ENCODE results near the gene JPH3.

DNA sequence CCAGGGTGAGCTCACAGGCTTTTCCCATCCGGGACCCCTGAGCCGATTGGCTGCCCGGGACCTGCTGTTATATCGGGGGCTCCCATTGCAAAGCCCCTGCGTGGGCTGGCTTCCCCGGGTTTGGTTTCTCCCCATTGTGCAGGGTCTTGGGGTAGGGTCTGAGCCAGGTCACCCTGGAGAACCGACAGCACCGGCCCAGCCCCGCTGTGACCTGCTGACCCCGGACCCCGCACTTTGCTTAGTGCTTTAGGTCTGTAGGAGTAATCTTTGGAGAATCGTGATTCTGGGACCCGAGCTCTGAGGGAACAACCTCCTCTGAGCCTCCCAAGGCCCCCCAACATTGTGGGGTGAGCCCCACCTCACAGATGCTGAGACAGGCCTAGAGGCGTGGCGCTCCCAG, 62.9 kb downstream of the JPH3 start:
- TF ChIP-seq CTCF (IDR thresholded peaks at IDR 0.05) = no peak
- TF ChIP-seq POLR2AphosphoS5 (IDR thresholded peaks at IDR 0.05) = no peak
- no peak for TF ChIP-seq EP300 (IDR thresholded peaks at IDR 0.05)

All from gastroesophageal sphincter (tissue), 3 donors.